CD4-positive, alpha-beta T cell treated with Interleukin-15 for 1 hour (primary cell): ENCODE data around the gene OR4A5.
"Not testable (repeated sequence)": the region's sequence is repeated elsewhere in the genome, so short reads cannot be mapped to it uniquely, and the experiment has no call there.

Experiments used
- DNase-seq: peaks from one replicate; pipeline ENCODE4 v3.0.0-alpha.2; 2020

OR4A5 gene, protein sequence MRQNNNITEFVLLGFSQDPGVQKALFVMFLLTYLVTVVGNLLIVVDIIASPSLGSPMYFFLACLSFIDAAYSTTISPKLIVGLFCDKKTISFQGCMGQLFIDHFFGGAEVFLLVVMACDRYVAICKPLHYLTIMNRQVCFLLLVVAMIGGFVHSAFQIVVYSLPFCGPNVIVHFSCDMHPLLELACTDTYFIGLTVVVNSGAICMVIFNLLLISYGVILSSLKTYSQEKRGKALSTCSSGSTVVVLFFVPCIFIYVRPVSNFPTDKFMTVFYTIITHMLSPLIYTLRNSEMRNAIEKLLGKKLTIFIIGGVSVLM

DNA sequence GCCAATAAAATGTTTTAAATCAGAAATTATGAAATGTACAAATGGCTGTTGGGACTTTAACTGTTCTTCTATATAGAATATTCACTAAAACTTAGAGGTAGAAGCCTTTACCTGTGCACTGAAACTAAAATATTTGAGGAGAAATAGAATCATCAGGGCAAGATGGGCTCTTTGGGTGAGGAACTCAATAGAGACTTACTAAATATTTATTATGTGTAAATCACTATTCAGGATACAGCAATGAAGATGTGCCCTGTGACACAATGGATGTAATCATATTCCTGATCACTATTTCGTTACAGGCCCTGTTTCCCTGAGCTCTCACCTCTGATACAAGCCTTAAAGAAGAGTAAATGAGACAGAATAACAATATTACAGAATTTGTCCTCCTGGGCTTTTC is at the start of gene OR4A5:
Gene OR4A5, plus strand, starts transcription at position 301 of the 400 bp plus-strand sequence. Its CDS starts 53 bp downstream, at position 354.
- not testable (repeated sequence) for DNase-seq

DNA sequence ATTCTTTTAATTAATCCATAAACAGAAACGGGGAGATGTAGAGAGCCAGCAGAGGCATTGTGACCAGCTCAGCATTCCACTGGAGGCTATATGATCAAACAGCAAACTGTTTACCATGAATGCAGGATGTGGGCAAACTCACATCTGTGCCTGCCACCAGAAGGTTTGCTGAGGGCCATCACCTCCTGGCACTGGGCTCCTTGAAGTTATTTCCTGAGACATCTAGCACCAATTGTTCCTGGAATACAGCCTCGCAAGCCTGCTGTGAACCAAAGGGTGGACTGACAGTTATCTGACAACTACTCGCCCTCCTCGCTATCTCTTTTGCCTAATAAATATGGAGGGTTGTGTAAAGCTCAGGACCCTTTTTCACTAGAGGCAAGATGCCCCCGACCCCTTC is 13.5 kb downstream of the OR4A5 start:
- not testable (repeated sequence) for DNase-seq
